Pulmonary artery endothelial cell (primary cell): ENCODE data around the gene CHRNE. TPM values are rescaled to one million over a fixed set of nuclear protein-coding genes. Genes with fewer than 3 reads are reported as not detected.
"Not testable (repeated sequence)": the region's sequence is repeated elsewhere in the genome, so short reads cannot be mapped to it uniquely, and the experiment has no call there.

Experiments
- DNase-seq: peaks from one replicate; pipeline ENCODE4 v3.0.0-alpha.2; 2011; ENCODE audit warnings: low read depth, low spot score
- total RNA-seq: library from RNA; depleted of rRNA; stranded (reverse); fragments of >200 nt; gene quantifications from 2 replicates; pipeline ENCODE4 v1.2.3, GENCODE V29; 2014

Gene CHRNE
- total RNA-seq, 1 donor from 2014 or later, result 0.53 TPM

GRCh38 chr17:4908301-4908700 lies 5.4 kb upstream of the CHRNE start:
- DNase-seq, result no peak

GRCh38 chr17:4906642-4907041 lies 3.7 kb upstream of the CHRNE start:
- DNase-seq, result not testable (repeated sequence)

DNA sequence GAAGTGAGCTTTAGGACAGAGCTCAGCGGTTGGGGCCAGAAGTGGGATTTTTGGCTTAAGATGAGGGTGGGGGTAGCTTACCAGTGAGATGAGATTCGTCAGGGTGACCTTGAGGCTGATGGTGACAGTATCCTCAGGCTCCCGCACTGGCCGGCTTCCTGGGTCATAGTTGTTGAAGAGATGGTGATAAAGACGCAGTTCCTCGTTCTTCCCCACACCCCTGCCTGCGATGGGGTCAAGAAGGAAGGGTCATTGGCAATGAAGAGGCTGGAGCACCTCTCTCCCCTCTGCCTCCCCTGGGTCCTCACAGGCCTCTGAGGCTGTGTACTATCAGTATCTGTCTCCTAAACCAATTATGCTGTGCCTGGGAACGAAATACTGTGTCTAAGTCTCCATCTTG lies 358 bp downstream of the CHRNE start:
- DNase-seq, result no peak

DNA sequence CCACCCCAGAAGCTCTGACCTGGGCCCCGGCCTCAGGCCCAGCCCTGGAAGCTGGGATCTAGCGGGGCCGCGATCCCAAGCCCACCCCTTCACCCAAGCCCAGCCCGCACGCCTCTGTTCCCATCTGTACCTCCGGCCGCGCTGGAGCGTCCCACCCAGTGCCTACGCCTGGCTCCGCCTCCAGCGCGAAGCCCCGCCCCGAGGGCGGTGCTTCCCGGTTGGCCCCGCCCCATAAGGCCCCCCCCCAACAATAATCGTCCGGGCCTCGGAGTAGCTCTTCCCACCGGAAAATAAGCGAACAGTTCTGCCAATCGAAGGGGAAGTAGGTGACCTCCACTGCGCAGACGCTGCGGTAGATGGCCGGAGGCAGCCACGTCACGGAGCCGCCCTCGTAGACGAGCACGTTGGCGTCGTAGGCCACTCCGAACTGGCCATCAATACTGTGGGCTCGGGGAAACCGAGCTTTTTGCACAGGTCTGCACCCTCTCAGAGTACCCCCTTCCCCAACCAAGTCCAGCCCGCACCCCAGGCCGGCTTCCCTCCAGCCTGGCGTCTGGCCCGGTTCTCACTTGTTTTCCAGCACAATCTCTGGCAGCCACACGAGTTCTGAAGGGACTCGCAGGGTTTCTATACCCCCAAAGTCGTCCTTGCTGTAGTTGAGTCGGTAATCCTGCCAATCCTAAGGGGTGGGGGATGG lies 1.1 kb downstream of the CHRNE start:
- no peak for DNase-seq

DNA sequence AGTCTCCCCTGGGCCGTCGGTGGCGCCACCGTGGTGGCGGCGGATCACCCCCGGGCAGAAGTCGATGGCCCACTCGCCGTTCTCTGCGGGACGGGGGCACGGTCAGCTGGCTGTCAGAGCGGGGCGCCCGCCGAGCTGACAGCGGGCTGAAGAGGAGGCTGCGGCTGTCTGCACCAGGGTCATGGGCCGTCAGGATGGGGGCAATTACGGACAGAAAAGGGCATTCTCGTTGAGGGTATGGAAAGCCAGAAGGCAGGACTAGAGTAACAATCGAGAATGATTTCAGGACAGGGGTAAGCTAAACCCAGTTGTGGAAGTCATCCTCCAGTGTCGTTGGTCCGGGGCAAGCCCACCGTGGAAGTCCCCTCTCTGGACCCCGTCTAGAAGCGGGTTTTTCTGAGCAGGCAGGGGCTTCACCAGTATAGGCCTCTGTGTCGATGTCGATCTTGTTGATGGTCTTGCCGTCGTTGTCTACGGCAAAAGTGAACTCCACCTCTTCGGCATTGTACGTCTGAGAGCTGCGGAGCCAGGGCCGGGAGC lies 1.7 kb downstream of the CHRNE start:
- DNase-seq, result no peak

DNA sequence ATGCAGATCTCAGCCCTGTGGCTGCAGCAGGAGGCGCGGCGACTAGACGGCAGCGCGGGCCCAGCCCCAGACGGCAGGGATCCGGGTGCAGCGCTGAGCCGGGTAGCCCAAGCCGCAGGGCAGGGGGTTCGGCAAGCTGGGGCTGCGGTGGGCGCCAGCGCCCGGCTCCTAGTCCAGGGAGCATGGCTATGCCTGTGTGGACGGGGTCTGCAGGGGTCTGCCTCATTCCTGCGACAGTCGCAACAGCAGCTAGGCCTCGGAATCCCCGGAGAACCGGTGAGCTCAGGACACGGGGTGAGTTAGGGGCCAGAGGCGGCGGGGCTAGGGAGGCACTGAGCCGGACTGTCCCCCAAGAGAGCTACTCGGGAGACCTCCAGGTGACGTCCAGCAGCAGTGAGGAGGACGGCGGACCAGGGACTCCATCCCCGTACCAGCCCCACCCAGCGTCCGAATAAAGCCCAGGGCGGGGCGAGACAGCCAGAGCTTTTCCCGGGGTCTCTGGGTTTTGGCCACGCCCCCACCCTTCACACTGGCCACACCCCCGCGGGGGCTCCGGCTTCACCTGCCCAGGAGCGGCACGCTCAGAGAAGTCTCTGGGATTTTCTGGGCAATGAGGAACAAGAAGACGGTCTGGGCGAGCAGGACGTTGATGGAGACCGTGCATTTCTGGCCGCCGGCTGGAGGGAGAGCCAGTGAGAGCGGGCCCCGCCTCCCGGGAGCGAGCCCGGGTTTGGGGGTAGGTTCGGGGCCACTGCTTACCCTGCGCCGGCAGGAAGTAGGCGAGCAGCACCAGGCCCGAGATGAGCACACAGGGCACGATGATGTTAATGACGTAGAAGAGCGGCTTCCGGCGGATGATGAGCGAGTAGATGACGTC lies 2.4 kb downstream of the CHRNE start:
- no peak for DNase-seq

- DNase-seq, result peak; percentile 36
Measured at GRCh38 chr17:4899341-4900230, 3.3 kb downstream of the CHRNE start, which contains the start of gene C17orf107. Gene C17orf107 (plus strand): TSS chr17:4899536. CDS start chr17:4899763, 227 bp downstream.

GRCh38 chr17:4898927-4899326 lies 4.0 kb downstream of the CHRNE start:
- no peak for DNase-seq

- no peak for DNase-seq
Measured at GRCh38 chr17:4898351-4898750, 4.5 kb downstream of the CHRNE start.

- DNase-seq, result no peak
Measured at GRCh38 chr17:4897785-4898184, 5.1 kb downstream of the CHRNE start.

DNA sequence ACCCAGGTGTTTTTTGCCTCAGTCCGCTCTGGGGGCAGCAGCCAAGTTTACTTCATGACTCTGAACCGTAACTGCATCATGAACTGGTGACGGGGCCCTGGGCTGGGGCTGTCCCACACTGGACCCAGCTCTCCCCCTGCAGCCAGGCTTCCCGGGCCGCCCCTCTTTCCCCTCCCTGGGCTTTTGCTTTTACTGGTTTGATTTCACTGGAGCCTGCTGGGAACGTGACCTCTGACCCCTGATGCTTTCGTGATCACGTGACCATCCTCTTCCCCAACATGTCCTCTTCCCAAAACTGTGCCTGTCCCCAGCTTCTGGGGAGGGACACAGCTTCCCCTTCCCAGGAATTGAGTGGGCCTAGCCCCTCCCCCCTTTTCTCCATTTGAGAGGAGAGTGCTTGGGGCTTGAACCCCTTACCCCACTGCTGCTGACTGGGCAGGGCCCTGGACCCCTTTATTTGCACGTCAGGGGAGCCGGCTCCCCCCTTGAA lies 5.7 kb downstream of the CHRNE start:
- no peak for DNase-seq

- no peak for DNase-seq
Measured at GRCh38 chr17:4896332-4897197, 6.3 kb downstream of the CHRNE start.

DNA sequence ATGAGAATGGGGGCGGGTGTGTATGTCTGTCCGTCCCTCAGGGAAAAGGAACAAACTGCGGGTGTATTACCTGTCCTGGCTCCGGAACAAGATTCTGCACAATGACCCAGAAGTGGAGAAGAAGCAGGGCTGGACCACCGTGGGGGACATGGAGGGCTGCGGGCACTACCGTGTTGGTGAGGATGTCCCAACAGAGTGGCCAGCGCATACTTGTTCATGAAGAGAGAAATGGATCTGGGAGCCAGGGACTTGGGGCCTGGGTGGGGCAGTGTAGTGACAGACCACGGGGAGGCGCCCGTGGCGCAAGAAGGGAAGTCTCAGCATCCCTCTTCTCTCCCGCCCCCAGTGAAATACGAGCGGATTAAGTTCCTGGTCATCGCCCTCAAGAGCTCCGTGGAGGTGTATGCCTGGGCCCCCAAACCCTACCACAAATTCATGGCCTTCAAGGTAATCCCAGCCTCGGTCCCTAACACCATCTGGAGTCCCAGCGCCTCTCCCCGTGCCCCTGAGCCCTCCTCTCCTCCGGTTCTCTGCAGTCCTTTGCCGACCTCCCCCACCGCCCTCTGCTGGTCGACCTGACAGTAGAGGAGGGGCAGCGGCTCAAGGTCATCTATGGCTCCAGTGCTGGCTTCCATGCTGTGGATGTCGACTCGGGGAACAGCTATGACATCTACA lies 7.1 kb downstream of the CHRNE start:
- DNase-seq, result no peak

GRCh38 chr17:4895121-4895520 lies 7.8 kb downstream of the CHRNE start:
- no peak for DNase-seq

- DNase-seq, result no peak
Measured at GRCh38 chr17:4893721-4894560, 9.0 kb downstream of the CHRNE start.

GRCh38 chr17:4893272-4893671 lies 9.6 kb downstream of the CHRNE start:
- DNase-seq, result no peak

GRCh38 chr17:4892499-4893221 lies 10.2 kb downstream of the CHRNE start:
- DNase-seq, result no peak
